Liver (tissue), 9 donors: Measurements from ENCODE around the gene PIK3CA. TPM values are rescaled to one million over a fixed set of nuclear protein-coding genes. Genes with fewer than 3 reads are reported as not detected.

Source experiments
- DNase-seq: peaks from one replicate; pipeline ENCODE4 v3.0.0-alpha.2; 2017; ENCODE audit warnings: low spot score
- H3K27ac ChIP-seq, 2 donors: one replicate each; pipeline ENCODE4 v1.7.0; 2013; ENCODE audit warnings: inconsistent platforms in 2 of 2, low read length in 2 of 2, control low read depth in 1 of 2, low read depth in 1 of 2, mild to moderate bottlenecking in 1 of 2
- H3K27me3 ChIP-seq, 4 donors: one replicate each; pipeline versions ENCODE4 v1.6.1 to v1.7.0; 2013; ENCODE audit warnings: low read length in 3 of 4, inconsistent platforms in 1 of 4, mild to moderate bottlenecking in 1 of 4, moderate library complexity in 1 of 4; ENCODE audit not compliant: control insufficient read depth in 4 of 4, insufficient read depth in 4 of 4
- H3K36me3 ChIP-seq, 4 donors: one replicate each; pipeline versions ENCODE4 v1.6.1 to v1.7.0; 2013; ENCODE audit warnings: low read length in 3 of 4, mild to moderate bottlenecking in 3 of 4, low read depth in 1 of 4, moderate library complexity in 1 of 4; ENCODE audit not compliant: control insufficient read depth in 4 of 4, insufficient read depth in 3 of 4
- H3K4me1 ChIP-seq, 4 donors: one replicate each; pipeline versions ENCODE4 v1.6.1 to v1.7.0; 2013; ENCODE audit warnings: low read length in 3 of 4, mild to moderate bottlenecking in 3 of 4, moderate library complexity in 1 of 4; ENCODE audit not compliant: control insufficient read depth in 4 of 4, insufficient read depth in 4 of 4
- H3K4me3 ChIP-seq, 3 donors: one replicate each; pipeline versions ENCODE4 v1.6.1 to v1.7.0; 2013; ENCODE audit warnings: low read length in 3 of 3, control low read depth in 1 of 3, low read depth in 1 of 3, mild to moderate bottlenecking in 1 of 3
- H3K9ac ChIP-seq, 2 donors: one replicate each; pipeline ENCODE4 v1.7.0; 2013; ENCODE audit warnings: low read length in 2 of 2, mild to moderate bottlenecking in 2 of 2, moderate library complexity in 2 of 2, control low read depth in 1 of 2, low read depth in 1 of 2
- H3K9me3 ChIP-seq, 4 donors: one replicate each; pipeline versions ENCODE4 v1.6.1 to v1.7.0; 2013; ENCODE audit warnings: low read length in 3 of 4; ENCODE audit not compliant: control insufficient read depth in 4 of 4
- ATF3 ChIP-seq: IDR thresholded peaks from 2 replicates; pipeline ENCODE4 v1.6.1; 2016; ENCODE audit warnings: antibody characterized with exemption
- EGR1 ChIP-seq, 2 donors: IDR thresholded peaks; 2 replicates each; pipeline ENCODE4 v1.6.1; 2016 to 2018; ENCODE audit warnings: antibody characterized with exemption in 2 of 2, low read depth in 2 of 2
- FOXA1 ChIP-seq: IDR thresholded peaks from 2 replicates; pipeline ENCODE4 v1.6.1; 2016; ENCODE audit warnings: antibody characterized with exemption
- FOXA2 ChIP-seq: IDR thresholded peaks from 2 replicates; pipeline ENCODE4 v1.6.1; 2016; ENCODE audit warnings: antibody characterized with exemption
- GABPA ChIP-seq, 2 donors: IDR thresholded peaks in 1 of 2; conservative IDR thresholded peaks in 1 of 2; 2 replicates each; pipeline ENCODE4 v1.6.1; 2016; ENCODE audit warnings: antibody characterized with exemption in 2 of 2, mild to moderate bottlenecking in 1 of 2, moderate library complexity in 1 of 2
- HNF4A ChIP-seq, 2 donors: conservative IDR thresholded peaks; 2 replicates each; pipeline ENCODE4 v1.6.1; 2016; ENCODE audit warnings: antibody characterized with exemption in 2 of 2, mild to moderate bottlenecking in 2 of 2
- JUND ChIP-seq, 2 donors: IDR thresholded peaks; 2 replicates each; pipeline ENCODE4 v1.6.1; 2016; ENCODE audit warnings: antibody characterized with exemption in 2 of 2
- NR2F2 ChIP-seq: IDR thresholded peaks from 2 replicates; pipeline ENCODE4 v1.6.1; 2016; ENCODE audit warnings: antibody characterized with exemption
- RAD21 ChIP-seq, 2 donors: IDR thresholded peaks; 2 replicates each; pipeline ENCODE4 v1.6.1; 2016; ENCODE audit warnings: antibody characterized with exemption in 2 of 2, mild to moderate bottlenecking in 2 of 2
- RXRA ChIP-seq, 2 donors: IDR thresholded peaks; 2 replicates each; pipeline ENCODE4 v1.6.1; 2017 to 2018; ENCODE audit warnings: antibody characterized with exemption in 2 of 2, mild to moderate bottlenecking in 1 of 2
- SP1 ChIP-seq: IDR thresholded peaks from 2 replicates; pipeline ENCODE4 v1.6.1; 2018; ENCODE audit warnings: antibody characterized with exemption, mild to moderate bottlenecking
- TAF1 ChIP-seq: conservative IDR thresholded peaks from 2 replicates; pipeline ENCODE4 v1.6.1; 2016; ENCODE audit warnings: antibody characterized with exemption, mild to moderate bottlenecking
- YY1 ChIP-seq: IDR thresholded peaks from 2 replicates; pipeline ENCODE4 v1.6.1; 2016; ENCODE audit warnings: antibody characterized with exemption, mild to moderate bottlenecking
- WGBS: extraction: QIAGEN DNeasy Blood & Tissue Kit; methylation state at CpG from one replicate; pipeline ENCODE4 v1.1.7; 2013; 5-methylcytosine and 5-hydroxymethylcytosine counted together
- polyA plus RNA-seq, 2 donors: library from polyadenylated mRNA; stranded (reverse) in 1 of 2; unstranded in 1 of 2; fragments of 200-250 nt in 1 of 2; fragments of >200 nt in 1 of 2; fragmentation: Nextera tagmentation in 1 of 2; extraction: Ambion mirVana in 1 of 2; gene quantifications; one replicate each; pipeline versions ENCODE4 v1.2.1 to v1.2.3, GENCODE V29; 2013 to 2015
- total RNA-seq, 2 donors: library from RNA; depleted of rRNA; stranded (reverse); fragments of >200 nt; gene quantifications; one replicate each; pipeline ENCODE4 v1.2.3, GENCODE V29; 2014
- TF ChIP-seq, protein P1 (sequence below): IDR thresholded peaks from 2 replicates; pipeline ENCODE4 v1.6.1; 2016; ENCODE audit warnings: antibody characterized with exemption, mild to moderate bottlenecking
- TF ChIP-seq, protein P2 (sequence below): IDR thresholded peaks from 2 replicates; pipeline ENCODE4 v1.6.1; 2016; ENCODE audit warnings: antibody characterized with exemption
- TF ChIP-seq, protein P3 (sequence below): IDR thresholded peaks from 2 replicates; pipeline ENCODE4 v1.6.1; 2016; ENCODE audit warnings: antibody characterized with exemption
- TF ChIP-seq, protein P4 (sequence below): fragments of 150-350 bp; IDR thresholded peaks from 2 replicates; pipeline ENCODE4 v1.5.1; 2017; ENCODE audit warnings: improper control_type of control experiment, low read depth, low read length; ENCODE audit not compliant: missing input control
- donor health status: healthy.
- donor health status: healthy.
- donor health status: healthy.
- donor health status: healthy.
- donor health status: healthy.

PIK3CA gene
- total and polyA plus RNA-seq, 4 donors = 3.6 to 14.6 (median 7.2) TPM

DNA sequence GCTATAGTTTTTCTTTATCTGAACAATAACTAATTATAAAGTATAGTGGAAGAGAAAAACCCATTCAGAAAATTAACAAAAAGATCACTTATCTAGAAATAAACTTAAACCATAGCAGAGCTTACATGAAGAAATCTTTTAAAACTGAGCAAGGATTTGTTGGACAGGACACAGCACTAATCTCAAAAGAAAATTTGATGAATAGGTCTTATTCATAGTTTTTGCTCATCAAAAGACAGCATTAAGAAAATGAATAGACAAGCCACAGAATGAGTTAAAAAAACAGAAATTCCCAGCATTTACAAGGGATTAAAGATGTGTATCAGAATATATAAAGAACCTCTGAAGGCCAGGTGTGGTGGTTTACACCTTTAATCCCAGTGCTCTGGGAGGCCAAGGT is 29.5 kb downstream of the PIK3CA start:
- DNase-seq = no peak
- TF ChIP-seq SP1 (no peak), ATF3 (no peak), JUND (IDR thresholded peaks at IDR 0.05) (no peak), YY1 (no peak), GABPA (IDR thresholded peaks at IDR 0.05 in 1 of 2, conservative IDR thresholded peaks at IDR 0.05 in 1 of 2) (no peak), FOXA2 (no peak), NR2F2 (no peak), FOXA1 (no peak), RAD21 (IDR thresholded peaks at IDR 0.05) (no peak), TAF1 (no peak), EGR1 (IDR thresholded peaks at IDR 0.05; ENCODE audit: low read depth in 2 of 2) (no peak), RXRA (IDR thresholded peaks at IDR 0.05) (no peak), HNF4A (conservative IDR thresholded peaks at IDR 0.05) (no peak)
- TF ChIP-seq, protein P1, sequence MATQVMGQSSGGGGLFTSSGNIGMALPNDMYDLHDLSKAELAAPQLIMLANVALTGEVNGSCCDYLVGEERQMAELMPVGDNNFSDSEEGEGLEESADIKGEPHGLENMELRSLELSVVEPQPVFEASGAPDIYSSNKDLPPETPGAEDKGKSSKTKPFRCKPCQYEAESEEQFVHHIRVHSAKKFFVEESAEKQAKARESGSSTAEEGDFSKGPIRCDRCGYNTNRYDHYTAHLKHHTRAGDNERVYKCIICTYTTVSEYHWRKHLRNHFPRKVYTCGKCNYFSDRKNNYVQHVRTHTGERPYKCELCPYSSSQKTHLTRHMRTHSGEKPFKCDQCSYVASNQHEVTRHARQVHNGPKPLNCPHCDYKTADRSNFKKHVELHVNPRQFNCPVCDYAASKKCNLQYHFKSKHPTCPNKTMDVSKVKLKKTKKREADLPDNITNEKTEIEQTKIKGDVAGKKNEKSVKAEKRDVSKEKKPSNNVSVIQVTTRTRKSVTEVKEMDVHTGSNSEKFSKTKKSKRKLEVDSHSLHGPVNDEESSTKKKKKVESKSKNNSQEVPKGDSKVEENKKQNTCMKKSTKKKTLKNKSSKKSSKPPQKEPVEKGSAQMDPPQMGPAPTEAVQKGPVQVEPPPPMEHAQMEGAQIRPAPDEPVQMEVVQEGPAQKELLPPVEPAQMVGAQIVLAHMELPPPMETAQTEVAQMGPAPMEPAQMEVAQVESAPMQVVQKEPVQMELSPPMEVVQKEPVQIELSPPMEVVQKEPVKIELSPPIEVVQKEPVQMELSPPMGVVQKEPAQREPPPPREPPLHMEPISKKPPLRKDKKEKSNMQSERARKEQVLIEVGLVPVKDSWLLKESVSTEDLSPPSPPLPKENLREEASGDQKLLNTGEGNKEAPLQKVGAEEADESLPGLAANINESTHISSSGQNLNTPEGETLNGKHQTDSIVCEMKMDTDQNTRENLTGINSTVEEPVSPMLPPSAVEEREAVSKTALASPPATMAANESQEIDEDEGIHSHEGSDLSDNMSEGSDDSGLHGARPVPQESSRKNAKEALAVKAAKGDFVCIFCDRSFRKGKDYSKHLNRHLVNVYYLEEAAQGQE = no peak
- TF ChIP-seq, protein P2, sequence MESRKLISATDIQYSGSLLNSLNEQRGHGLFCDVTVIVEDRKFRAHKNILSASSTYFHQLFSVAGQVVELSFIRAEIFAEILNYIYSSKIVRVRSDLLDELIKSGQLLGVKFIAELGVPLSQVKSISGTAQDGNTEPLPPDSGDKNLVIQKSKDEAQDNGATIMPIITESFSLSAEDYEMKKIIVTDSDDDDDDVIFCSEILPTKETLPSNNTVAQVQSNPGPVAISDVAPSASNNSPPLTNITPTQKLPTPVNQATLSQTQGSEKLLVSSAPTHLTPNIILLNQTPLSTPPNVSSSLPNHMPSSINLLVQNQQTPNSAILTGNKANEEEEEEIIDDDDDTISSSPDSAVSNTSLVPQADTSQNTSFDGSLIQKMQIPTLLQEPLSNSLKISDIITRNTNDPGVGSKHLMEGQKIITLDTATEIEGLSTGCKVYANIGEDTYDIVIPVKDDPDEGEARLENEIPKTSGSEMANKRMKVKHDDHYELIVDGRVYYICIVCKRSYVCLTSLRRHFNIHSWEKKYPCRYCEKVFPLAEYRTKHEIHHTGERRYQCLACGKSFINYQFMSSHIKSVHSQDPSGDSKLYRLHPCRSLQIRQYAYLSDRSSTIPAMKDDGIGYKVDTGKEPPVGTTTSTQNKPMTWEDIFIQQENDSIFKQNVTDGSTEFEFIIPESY = no peak
- TF ChIP-seq, protein P3, sequence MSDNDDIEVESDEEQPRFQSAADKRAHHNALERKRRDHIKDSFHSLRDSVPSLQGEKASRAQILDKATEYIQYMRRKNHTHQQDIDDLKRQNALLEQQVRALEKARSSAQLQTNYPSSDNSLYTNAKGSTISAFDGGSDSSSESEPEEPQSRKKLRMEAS = no peak
- TF ChIP-seq, protein P4, sequence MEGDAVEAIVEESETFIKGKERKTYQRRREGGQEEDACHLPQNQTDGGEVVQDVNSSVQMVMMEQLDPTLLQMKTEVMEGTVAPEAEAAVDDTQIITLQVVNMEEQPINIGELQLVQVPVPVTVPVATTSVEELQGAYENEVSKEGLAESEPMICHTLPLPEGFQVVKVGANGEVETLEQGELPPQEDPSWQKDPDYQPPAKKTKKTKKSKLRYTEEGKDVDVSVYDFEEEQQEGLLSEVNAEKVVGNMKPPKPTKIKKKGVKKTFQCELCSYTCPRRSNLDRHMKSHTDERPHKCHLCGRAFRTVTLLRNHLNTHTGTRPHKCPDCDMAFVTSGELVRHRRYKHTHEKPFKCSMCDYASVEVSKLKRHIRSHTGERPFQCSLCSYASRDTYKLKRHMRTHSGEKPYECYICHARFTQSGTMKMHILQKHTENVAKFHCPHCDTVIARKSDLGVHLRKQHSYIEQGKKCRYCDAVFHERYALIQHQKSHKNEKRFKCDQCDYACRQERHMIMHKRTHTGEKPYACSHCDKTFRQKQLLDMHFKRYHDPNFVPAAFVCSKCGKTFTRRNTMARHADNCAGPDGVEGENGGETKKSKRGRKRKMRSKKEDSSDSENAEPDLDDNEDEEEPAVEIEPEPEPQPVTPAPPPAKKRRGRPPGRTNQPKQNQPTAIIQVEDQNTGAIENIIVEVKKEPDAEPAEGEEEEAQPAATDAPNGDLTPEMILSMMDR = no peak

GRCh38 chr3:179179256-179179655 is 31.1 kb downstream of the PIK3CA start:
- Histone ChIP-seq H3K27ac (no peak overlapping the region), H3K4me3 (no peak overlapping the region), H3K4me1 (peaks cover 0 to 14% (median 4%) of the 10 kb centered on the region in 4 donors), H3K27me3 (no peaks in the 10 kb centered on the region), H3K9ac (no peak overlapping the region), H3K36me3 (no peaks in the 10 kb centered on the region), H3K9me3 (no peaks in the 10 kb centered on the region)
- WGBS = 93% methylated on average over 2 of the region's 2 CpGs
- DNase-seq = no peak
- TF ChIP-seq FOXA2 (no peak), EGR1 (IDR thresholded peaks at IDR 0.05; ENCODE audit: low read depth in 2 of 2) (no peak)
- TF ChIP-seq, protein P3 = no peak
- TF ChIP-seq, protein P4 = no peak

More for the DNA sequence above, 29.5 kb downstream of the PIK3CA start:
- H3K4me3 ChIP-seq = no peak overlapping the region
- no peaks in the 10 kb centered on the region for H3K9me3 ChIP-seq
- H3K36me3 ChIP-seq = no peaks in the 10 kb centered on the region
- no peaks in the 10 kb centered on the region for H3K27me3 ChIP-seq
- peaks cover 0 to 8% (median 1%) of the 10 kb centered on the region in 4 donors for H3K4me1 ChIP-seq
- H3K9ac ChIP-seq = no peak overlapping the region
- no peak overlapping the region for H3K27ac ChIP-seq
